Right atrium auricular region (tissue), 2 donors: ENCODE data around the gene PSMA1. TPM values are rescaled to one million over a fixed set of nuclear protein-coding genes. Genes with fewer than 3 reads are reported as not detected.
A peak's percentile ranks its signal among the peaks of the same experiment; 100 is the strongest.

Source experiments
- DNase-seq: peaks from one replicate; pipeline ENCODE4 v3.0.0-alpha.2; 2019; ENCODE audit warnings: low spot score
- H3K27ac ChIP-seq, 2 donors: fragments of 200-600 bp; sonication (generic); 1 replicate in 1 of 2; 2 replicates in 1 of 2; pipeline ENCODE4 v1.5.1; 2016 to 2019
- H3K27me3 ChIP-seq, 2 donors: fragments of 200-600 bp; sonication (generic); one replicate each; pipeline versions ENCODE4 v1.5.1 to v1.6.0; 2017 to 2019
- H3K36me3 ChIP-seq: fragments of 200-600 bp; sonication (generic); one replicate; pipeline ENCODE4 v1.5.1; 2016
- H3K4me1 ChIP-seq, 2 donors: fragments of 200-600 bp; sonication (generic); one replicate each; pipeline versions ENCODE4 v1.5.1 to v1.6.0; 2017 to 2019
- H3K4me3 ChIP-seq, 2 donors: fragments of 200-600 bp; sonication (generic); 1 replicate in 1 of 2; 2 replicates in 1 of 2; pipeline ENCODE4 v1.5.1; 2017 to 2019; ENCODE audit warnings: mild to moderate bottlenecking in 1 of 2, moderate library complexity in 1 of 2
- H3K9me3 ChIP-seq, 2 donors: fragments of 200-600 bp; sonication (generic); one replicate each; pipeline ENCODE4 v1.5.1; 2019
- CTCF ChIP-seq, 2 donors: fragments of 200-600 bp; sonication (generic); IDR thresholded peaks; one replicate each; pipeline ENCODE4 v1.5.1; 2019; ENCODE audit warnings: antibody characterized with exemption in 2 of 2
- total RNA-seq, 2 donors: library from RNA; depleted of rRNA; stranded (reverse); fragments of >200 nt; gene quantifications; one replicate each; pipeline ENCODE4 v1.1.0, GENCODE V29; 2016

Gene PSMA1
- total RNA-seq, 2 donors from 2014 or later: 96.0 to 104 TPM

DNA sequence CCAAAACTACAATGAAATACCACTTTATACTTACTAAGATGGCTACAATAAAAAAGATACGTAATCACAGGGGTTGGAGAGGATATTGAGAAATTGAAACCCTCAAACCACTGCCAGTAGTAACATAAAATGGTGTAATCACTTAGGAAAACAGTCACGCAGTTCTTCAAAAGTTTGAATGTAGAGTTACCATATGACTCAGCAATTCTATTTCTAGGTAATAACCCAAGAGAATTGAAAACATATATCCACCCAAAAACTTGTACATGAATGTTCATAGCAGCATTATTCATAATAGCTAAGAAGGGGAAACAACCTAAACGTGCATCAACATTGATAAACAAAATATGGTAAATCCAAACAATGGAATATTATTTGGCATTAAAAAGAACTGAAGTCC lies 24.4 kb upstream of the PSMA1 start:
- no peak overlapping the region for H3K27ac ChIP-seq
- no peaks in the 10 kb centered on the region for H3K27me3 ChIP-seq
- TF ChIP-seq CTCF (IDR thresholded peaks at IDR 0.05): no peak
- H3K4me1 ChIP-seq: peaks cover 0 to 30% of the 10 kb centered on the region in 2 donors
- no peaks in the 10 kb centered on the region for H3K9me3 ChIP-seq
- DNase-seq: no peak
- H3K4me3 ChIP-seq: no peak overlapping the region
- H3K36me3 ChIP-seq: no peaks in the 10 kb centered on the region

- no peak overlapping the region for H3K27ac ChIP-seq
Measured at GRCh38 chr11:14543260-14543659, 23.1 kb upstream of the PSMA1 start.

DNA sequence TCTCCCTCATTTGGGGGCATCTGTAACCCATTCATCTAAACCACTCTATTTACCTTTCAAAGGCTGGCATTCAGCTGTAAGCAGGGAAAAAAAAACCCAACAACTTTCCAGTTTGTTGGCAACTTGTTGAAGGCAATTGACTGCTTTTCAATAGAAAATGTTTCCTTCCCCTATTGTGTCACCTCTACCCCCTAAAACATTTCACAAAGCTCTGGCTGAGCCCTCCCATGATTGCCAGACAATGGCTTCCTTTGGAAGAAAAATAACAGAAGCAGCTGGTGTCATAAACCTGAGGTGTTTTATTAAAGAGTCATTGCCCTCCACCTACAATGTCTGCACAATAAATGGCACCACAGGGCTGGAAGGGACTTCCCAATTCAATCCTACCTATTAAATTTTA lies 22.1 kb upstream of the PSMA1 start:
- no peak for TF ChIP-seq CTCF (IDR thresholded peaks at IDR 0.05)
- no peak overlapping the region for H3K4me3 ChIP-seq
- no peak overlapping the region for H3K27ac ChIP-seq
- no peaks in the 10 kb centered on the region for H3K36me3 ChIP-seq
- H3K4me1 ChIP-seq: peaks cover 0 to 49% of the 10 kb centered on the region in 2 donors
- H3K9me3 ChIP-seq: no peaks in the 10 kb centered on the region
- H3K27me3 ChIP-seq: no peaks in the 10 kb centered on the region
- no peak for DNase-seq

More at GRCh38 chr11:14543260-14543659, 23.1 kb upstream of the PSMA1 start:
- Histone ChIP-seq H3K9me3 (no peaks in the 10 kb centered on the region), H3K27me3 (no peaks in the 10 kb centered on the region), H3K4me3 (no peak overlapping the region), H3K36me3 (no peaks in the 10 kb centered on the region), H3K4me1 (peaks cover 0 to 42% of the 10 kb centered on the region in 2 donors)
- DNase-seq: no peak
- no peak for TF ChIP-seq CTCF (IDR thresholded peaks at IDR 0.05)

- H3K4me1 ChIP-seq: peaks cover 0 to 49% of the 10 kb centered on the region in 2 donors
- peak; percentile 73 for DNase-seq
- no peaks in the 10 kb centered on the region for H3K27me3 ChIP-seq
- TF ChIP-seq CTCF (IDR thresholded peaks at IDR 0.05): no peak
- no peak overlapping the region for H3K4me3 ChIP-seq
- no peaks in the 10 kb centered on the region for H3K9me3 ChIP-seq
- no peaks in the 10 kb centered on the region for H3K36me3 ChIP-seq
- peak overlapping the region; percentile 63 to 73 for H3K27ac ChIP-seq
Measured at GRCh38 chr11:14541192-14541947, 21.2 kb upstream of the PSMA1 start.

DNA sequence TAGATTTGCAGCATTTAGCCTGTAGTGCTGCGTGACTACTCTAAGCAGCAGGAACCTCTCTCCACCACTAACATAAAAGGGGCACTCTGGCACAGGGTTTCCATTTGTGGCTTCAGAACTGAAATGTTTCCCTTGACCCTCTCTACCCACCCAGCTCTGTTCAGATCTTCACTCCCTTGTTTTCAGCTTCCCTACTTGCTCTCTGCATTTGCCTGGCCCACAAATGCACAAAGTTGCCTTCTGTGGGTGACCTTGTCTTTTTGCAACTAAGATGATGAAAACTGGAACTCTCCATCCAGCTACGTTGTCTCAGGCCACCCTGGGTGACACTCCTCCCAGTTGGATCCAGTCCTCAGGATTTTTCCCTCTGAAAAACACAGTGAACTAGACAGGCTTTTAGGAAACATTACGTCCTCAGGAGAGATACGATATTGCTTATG lies 19.8 kb upstream of the PSMA1 start:
- TF ChIP-seq CTCF (IDR thresholded peaks at IDR 0.05): no peak
- peak; percentile 68 for DNase-seq
- Histone ChIP-seq H3K27me3 (no peaks in the 10 kb centered on the region), H3K36me3 (no peaks in the 10 kb centered on the region), H3K9me3 (no peaks in the 10 kb centered on the region), H3K27ac (peak overlapping the region; percentile 52 to 73), H3K4me3 (no peak overlapping the region), H3K4me1 (peaks cover 0 to 49% of the 10 kb centered on the region in 2 donors)
